GM12872 (cell line): ENCODE measurements around the gene RIMBP2.

ENCODE experiments used
- CTCF ChIP-seq: IDR thresholded peaks from 3 replicates; pipeline ENCODE4 v1.5.1; 2011; ENCODE audit warnings: low read depth, mild to moderate bottlenecking, low read length, moderate library complexity; ENCODE audit not compliant: insufficient read depth

Gene RIMBP2

GRCh38 chr12:130423991-130424857, 291.9 kb downstream of the RIMBP2 start:
- no peak for TF ChIP-seq CTCF

GRCh38 chr12:130423136-130423535, 293.0 kb downstream of the RIMBP2 start:
- TF ChIP-seq CTCF, result no peak

- no peak for TF ChIP-seq CTCF
These were observed 293.4 kb downstream of the RIMBP2 start for GRCh38 chr12:130422676-130423075.

- TF ChIP-seq CTCF, result no peak
These were observed 294.2 kb downstream of the RIMBP2 start for GRCh38 chr12:130421896-130422295.

- no peak for TF ChIP-seq CTCF
These were observed 296.0 kb downstream of the RIMBP2 start for GRCh38 chr12:130420071-130420470.

- no peak for TF ChIP-seq CTCF
These were observed 297.0 kb downstream of the RIMBP2 start for GRCh38 chr12:130419116-130419515.

GRCh38 chr12:130418251-130418650, 297.8 kb downstream of the RIMBP2 start:
- TF ChIP-seq CTCF, result no peak

- no peak for TF ChIP-seq CTCF
These were observed 301.7 kb downstream of the RIMBP2 start for GRCh38 chr12:130414381-130414780.
